ENCODE measurements around the gene MYL2. TPM values are rescaled to one million over a fixed set of nuclear protein-coding genes. Genes with fewer than 3 reads are reported as not detected.
A peak's percentile ranks its signal among the peaks of the same experiment; 100 is the strongest.

Gene MYL2
- total and polyA plus RNA-seq, 2 donors (not counting 1 experiment from before 2014, with no cell fraction given), result 0.18 to 0.39 TPM

DNA sequence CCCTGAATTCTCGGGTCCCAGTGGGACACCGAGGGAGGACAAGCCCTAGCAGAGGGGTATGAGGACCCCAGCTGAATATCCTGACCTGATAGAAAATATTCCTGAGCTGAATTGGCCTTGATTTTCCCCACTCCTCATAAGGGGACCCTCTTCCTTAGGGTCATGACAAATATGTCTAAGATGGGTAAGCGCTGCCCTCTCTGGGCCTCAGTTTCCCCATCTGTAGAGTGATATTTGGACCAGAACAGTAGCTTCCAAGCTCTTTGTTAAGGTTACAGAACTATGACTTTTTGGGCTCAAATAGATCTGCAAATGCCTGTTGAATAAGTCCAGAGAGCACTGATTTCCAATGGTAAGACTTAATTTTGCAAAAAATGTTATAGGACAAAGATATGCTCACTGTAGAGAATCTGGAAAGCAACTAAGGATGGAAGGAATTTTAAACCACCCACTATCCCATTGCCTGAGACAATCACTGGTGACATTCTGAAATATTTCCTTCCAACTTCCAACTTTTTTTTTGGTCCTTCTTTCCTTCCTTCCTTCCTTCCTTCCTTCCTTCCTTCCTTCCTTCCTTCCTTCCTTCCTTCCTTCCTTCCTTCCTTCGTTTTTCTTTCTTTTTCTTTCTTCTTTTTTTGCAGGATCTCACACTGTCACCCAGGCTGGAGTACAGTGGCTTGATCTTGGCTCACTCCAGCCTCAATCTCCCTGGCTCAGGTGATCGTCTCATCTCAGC lies 32.0 kb downstream of the MYL2 start:
- 40% methylated on average over 4 of the region's 5 CpGs for WGBS (ENCODE audit: insufficient coverage)
- Mint-ChIP-seq H3K27ac (peak overlapping the region; percentile 43), H3K4me1 (peaks cover 4% of the 10 kb centered on the region), H3K27me3 (no peaks in the 10 kb centered on the region), H3K9me3 (ENCODE audit: insufficient read depth) (no peaks in the 10 kb centered on the region), H3K4me3 (peak overlapping the region; percentile 95)
- H4K20me1 ChIP-seq (ENCODE audit: control insufficient read depth, insufficient read depth, low read length, poor library complexity, severe bottlenecking), result no peaks in the 10 kb centered on the region
- peak overlapping the region; percentile 73 for H3K4me2 ChIP-seq (replicated peaks; ENCODE audit: low read depth, low read length, poor library complexity, severe bottlenecking)
- intact Hi-C loops (cut with micrococcal nuclease), result loop anchor here (1.0 to 5.0 kb wide), 6 partner anchors 61 to 788 kb away; partner anchors contain the start of genes FAM216A and GPN3
- H3K4me3 ChIP-seq (ENCODE audit: control extremely low read depth in 1 of 5, extremely low read depth in 1 of 5, insufficient read depth in 1 of 5, low read depth in 2 of 5, low read length in 4 of 5), result peak overlapping the region in 1 of 5 experiments; percentile 62
- no peak for DNase-seq
- no peak overlapping the region for H3K27ac ChIP-seq (ENCODE audit: low read length in 2 of 2)
- no peaks in the 10 kb centered on the region for H3K9me3 ChIP-seq (ENCODE audit: control extremely low read depth in 1 of 3, control insufficient read depth in 2 of 3, insufficient read depth in 1 of 3, low read length in 2 of 3)
- peaks cover 0 to 10% of the 10 kb centered on the region in 2 donors for H3K4me1 ChIP-seq (ENCODE audit: control insufficient read depth in 2 of 2, insufficient read depth in 2 of 2, low read length in 2 of 2)
- H3K9ac ChIP-seq (ENCODE audit: low read length), result no peak overlapping the region
- H2AFZ ChIP-seq (ENCODE audit: insufficient read depth, low read depth, low read length, poor library complexity, severe bottlenecking), result peak overlapping the region; percentile 85
- CTCF ChIA-PET, result interaction anchor here (0.6 to 2.6 kb wide), 33 partner anchors 8 to 813 kb away, joined by 3 to 51 read pairs (median 4); partner anchors contain the start of genes ARPC3, FAM216A and GPN3
- H3K36me3 ChIP-seq (replicated peaks in 1 of 2; ENCODE audit: control extremely low read depth in 1 of 2, control insufficient read depth in 1 of 2, extremely low read depth in 1 of 2, insufficient read depth in 2 of 2, low read length in 1 of 2), result no peaks in the 10 kb centered on the region
- POLR2A ChIA-PET, result interaction anchor here (1.0 kb wide), 1 partner anchor 438 kb away, joined by 4 read pairs; the partner anchor contains the start of gene ARPC3
- ATAC-seq (ENCODE audit: low read depth), result no peak
- no peaks in the 10 kb centered on the region for H3K79me2 ChIP-seq (ENCODE audit: control insufficient read depth, insufficient read depth, low read length)
- TF ChIP-seq, protein P1, sequence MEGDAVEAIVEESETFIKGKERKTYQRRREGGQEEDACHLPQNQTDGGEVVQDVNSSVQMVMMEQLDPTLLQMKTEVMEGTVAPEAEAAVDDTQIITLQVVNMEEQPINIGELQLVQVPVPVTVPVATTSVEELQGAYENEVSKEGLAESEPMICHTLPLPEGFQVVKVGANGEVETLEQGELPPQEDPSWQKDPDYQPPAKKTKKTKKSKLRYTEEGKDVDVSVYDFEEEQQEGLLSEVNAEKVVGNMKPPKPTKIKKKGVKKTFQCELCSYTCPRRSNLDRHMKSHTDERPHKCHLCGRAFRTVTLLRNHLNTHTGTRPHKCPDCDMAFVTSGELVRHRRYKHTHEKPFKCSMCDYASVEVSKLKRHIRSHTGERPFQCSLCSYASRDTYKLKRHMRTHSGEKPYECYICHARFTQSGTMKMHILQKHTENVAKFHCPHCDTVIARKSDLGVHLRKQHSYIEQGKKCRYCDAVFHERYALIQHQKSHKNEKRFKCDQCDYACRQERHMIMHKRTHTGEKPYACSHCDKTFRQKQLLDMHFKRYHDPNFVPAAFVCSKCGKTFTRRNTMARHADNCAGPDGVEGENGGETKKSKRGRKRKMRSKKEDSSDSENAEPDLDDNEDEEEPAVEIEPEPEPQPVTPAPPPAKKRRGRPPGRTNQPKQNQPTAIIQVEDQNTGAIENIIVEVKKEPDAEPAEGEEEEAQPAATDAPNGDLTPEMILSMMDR (IDR thresholded peaks at IDR 0.05), result peak; percentile 62
- no peak for TF ChIP-seq EZH2 (IDR thresholded peaks at IDR 0.05; ENCODE audit: borderline replicate concordance, insufficient read depth, low read depth, low read length, poor library complexity, severe bottlenecking)
- no peaks in the 10 kb centered on the region for H3K27me3 ChIP-seq (replicated peaks in 1 of 4; ENCODE audit: control extremely low read depth in 1 of 4, control insufficient read depth in 3 of 4, insufficient read depth in 4 of 4, low read length in 3 of 4)

All from B cell (primary cell).